Smooth muscle cell (in vitro differentiated cells): ENCODE results near the gene NPAS3. TPM values are rescaled to one million over a fixed set of nuclear protein-coding genes. Genes with fewer than 3 reads are reported as not detected.

ENCODE experiments used
- DNase-seq: peaks from one replicate; lab custom pipeline; 2025; ENCODE audit not compliant: unreplicated experiment; lab: John Stamatoyannopoulos, UW
- H2AFZ ChIP-seq: fragments of 200-600 bp; sonication (generic); 2 replicates; pipeline ENCODE4 v1.6.0; 2016; ENCODE audit warnings: antibody characterized with exemption, low read depth, mild to moderate bottlenecking
- H3F3A ChIP-seq: fragments of 200-600 bp; sonication (generic); 2 replicates; pipeline ENCODE4 v1.6.0; 2017; ENCODE audit warnings: antibody characterized with exemption, low read depth
- H3K27ac ChIP-seq: fragments of 200-600 bp; sonication (generic); 2 replicates; pipeline ENCODE4 v1.5.1; 2016; ENCODE audit warnings: low read depth, mild to moderate bottlenecking
- H3K27me3 ChIP-seq: fragments of 200-600 bp; sonication (generic); 2 replicates; pipeline ENCODE4 v1.6.1; 2016; ENCODE audit warnings: low read depth, mild to moderate bottlenecking
- H3K36me3 ChIP-seq: fragments of 200-600 bp; sonication (generic); 2 replicates; pipeline ENCODE4 v1.5.1; 2016; ENCODE audit warnings: low read depth
- H3K4me1 ChIP-seq: fragments of 200-600 bp; sonication (generic); 2 replicates; pipeline ENCODE4 v1.5.1; 2016; ENCODE audit warnings: low read depth
- H3K4me2 ChIP-seq: fragments of 200-600 bp; sonication (generic); 2 replicates; pipeline ENCODE4 v1.6.0; 2016; ENCODE audit warnings: mild to moderate bottlenecking
- H3K4me3 ChIP-seq: fragments of 200-600 bp; sonication (generic); 2 replicates; pipeline ENCODE4 v1.5.1; 2016; ENCODE audit warnings: mild to moderate bottlenecking
- H3K79me2 ChIP-seq: fragments of 200-600 bp; sonication (generic); 2 replicates; pipeline ENCODE4 v1.6.0; 2016; ENCODE audit warnings: low read depth, mild to moderate bottlenecking
- H3K9ac ChIP-seq: fragments of 200-600 bp; sonication (generic); 2 replicates; pipeline ENCODE4 v1.6.0; 2016; ENCODE audit warnings: low read depth
- H3K9me3 ChIP-seq: fragments of 200-600 bp; sonication (generic); replicated peaks from 2 replicates; pipeline ENCODE4 v1.5.1; 2016; ENCODE audit warnings: low read depth
- H4K20me1 ChIP-seq: fragments of 200-600 bp; sonication (generic); 2 replicates; pipeline ENCODE4 v1.6.0; 2016; ENCODE audit warnings: low read depth
- CTCF ChIP-seq: fragments of 200-600 bp; sonication (generic); IDR thresholded peaks from 2 replicates; pipeline ENCODE4 v1.5.1; 2017; ENCODE audit warnings: borderline replicate concordance, mild to moderate bottlenecking, antibody characterized with exemption; ENCODE audit not compliant: insufficient read depth, poor library complexity, severe bottlenecking
- WGBS: methylation state at CpG from one replicate; pipeline ENCODE4 v1.1.7; 2016; ENCODE audit warnings: low lambda C conversion rate; 5-methylcytosine and 5-hydroxymethylcytosine counted together
- polyA plus RNA-seq: library from polyadenylated mRNA; unstranded; fragments of >200 nt; fragmentation: Nextera tagmentation; extraction: Ambion mirVana; gene quantifications from 2 replicates; pipeline ENCODE4 v1.2.1, GENCODE V29; 2016
- total RNA-seq: library from RNA; depleted of rRNA; stranded (reverse); fragments of >200 nt; gene quantifications from 2 replicates; pipeline ENCODE4 v1.2.3, GENCODE V29; 2014

Gene NPAS3
- total and polyA plus RNA-seq, 2 experiments from 2014 or later: 0.79 to 2.0 TPM

GRCh38 chr14:33509454-33509853, 570.8 kb downstream of the NPAS3 start:
- Histone ChIP-seq H3K9me3 (no peaks in the 10 kb centered on the region), H3K4me3 (no peak overlapping the region), H2AFZ (peak overlapping the region; percentile 56), H4K20me1 (no peaks in the 10 kb centered on the region), H3K27ac (peak overlapping the region; percentile 93), H3K36me3 (no peaks in the 10 kb centered on the region), H3F3A (peaks cover 3% of the 10 kb centered on the region), H3K4me2 (peak overlapping the region; percentile 50), H3K4me1 (no peaks in the 10 kb centered on the region), H3K9ac (peak overlapping the region; percentile 51), H3K79me2 (no peaks in the 10 kb centered on the region), H3K27me3 (no peaks in the 10 kb centered on the region)
- no peak for TF ChIP-seq CTCF
- no peak for DNase-seq
- 66% methylated on average over 3 of the region's 3 CpGs for WGBS

GRCh38 chr14:33510063-33510481, 571.4 kb downstream of the NPAS3 start:
- no peak for TF ChIP-seq CTCF
- H3K27me3 ChIP-seq: no peaks in the 10 kb centered on the region
- H2AFZ ChIP-seq: peak overlapping the region; percentile 56
- H3K36me3 ChIP-seq: no peaks in the 10 kb centered on the region
- H3K9ac ChIP-seq: peak overlapping the region; percentile 51
- H3K79me2 ChIP-seq: no peaks in the 10 kb centered on the region
- H3K27ac ChIP-seq: peak overlapping the region; percentile 93
- H3K9me3 ChIP-seq: no peaks in the 10 kb centered on the region
- no peaks in the 10 kb centered on the region for H4K20me1 ChIP-seq
- H3K4me2 ChIP-seq: peak overlapping the region; percentile 50
- H3F3A ChIP-seq: peaks cover 3% of the 10 kb centered on the region
- peaks cover 3% of the 10 kb centered on the region for H3K4me1 ChIP-seq
- DNase-seq: peak; percentile 3
- H3K4me3 ChIP-seq: no peak overlapping the region
- 30% methylated on average over 6 of the region's 6 CpGs for WGBS

GRCh38 chr14:33510991-33511390, 572.3 kb downstream of the NPAS3 start:
- H3K9ac ChIP-seq: peak overlapping the region; percentile 63
- H3K4me1 ChIP-seq: peaks cover 6% of the 10 kb centered on the region
- no peaks in the 10 kb centered on the region for H3K9me3 ChIP-seq
- no peak for DNase-seq
- peaks cover 3% of the 10 kb centered on the region for H3F3A ChIP-seq
- no peaks in the 10 kb centered on the region for H3K27me3 ChIP-seq
- peak overlapping the region; percentile 93 for H3K27ac ChIP-seq
- H3K4me3 ChIP-seq: no peak overlapping the region
- TF ChIP-seq CTCF: no peak
- H4K20me1 ChIP-seq: no peaks in the 10 kb centered on the region
- 96% methylated on average over 3 of the region's 3 CpGs for WGBS
- H2AFZ ChIP-seq: no peak overlapping the region
- H3K4me2 ChIP-seq: peak overlapping the region; percentile 40
- H3K36me3 ChIP-seq: no peaks in the 10 kb centered on the region
- H3K79me2 ChIP-seq: no peaks in the 10 kb centered on the region
